ENCODE measurements around the gene ASCL4. TPM values are rescaled to one million over a fixed set of nuclear protein-coding genes. Genes with fewer than 3 reads are reported as not detected.

ASCL4 gene
- total and polyA plus RNA-seq, 9 of the 15 experiments (the other 6 are each of a cell fraction or from before 2014, with no cell fraction given), result not detected

- ChIA-PET CTCF (ENCODE audit: low intra/inter-chr PET ratio) (no interaction called here), POLR2A (no interaction called here)
- no peak for FAIRE-seq
- H2AFZ ChIP-seq (ENCODE audit: low read depth, low read length), result no peak overlapping the region
- H3K4me3 ChIP-seq, result no peak overlapping the region
- DNase-seq (ENCODE audit: extremely low read depth in 1 of 4, low spot score in 3 of 4), result no peak
- intact Hi-C loops (cut with micrococcal nuclease), result no loop called here
- H3K79me2 ChIP-seq (ENCODE audit: control insufficient read depth, insufficient read depth, low read length), result no peaks in the 10 kb centered on the region
- no peaks in the 10 kb centered on the region; the same call in 1 of the 2 replicates for H4K20me1 ChIP-seq (replicated peaks; ENCODE audit: control insufficient read depth, insufficient read depth, low read length)
- TF ChIP-seq MTA1 (IDR thresholded peaks at IDR 0.05; ENCODE audit: borderline replicate concordance) (no peak), U2AF2 (optimal IDR thresholded peaks at IDR 0.05; ENCODE audit: low read depth, low read length) (no peak), ZNF77 (CRISPR knock-in tag; IDR thresholded peaks at IDR 0.05) (no peak), THRAP3 (IDR thresholded peaks at IDR 0.05; ENCODE audit: borderline replicate concordance) (no peak), CAMTA2 (CRISPR knock-in tag; conservative IDR thresholded peaks at IDR 0.05) (no peak)
- no TSS peak for BruUV-seq (replicated peaks)
- H3K9me1 ChIP-seq (ENCODE audit: control insufficient read depth, insufficient read depth, low read length), result peaks cover 3% of the 10 kb centered on the region
- H3K27me3 ChIP-seq (ENCODE audit: control insufficient read depth in 2 of 2, insufficient read depth in 2 of 2, low read length in 2 of 2), result no peaks in the 10 kb centered on the region
- H3K4me1 ChIP-seq (replicated peaks in 1 of 2; ENCODE audit: control insufficient read depth in 2 of 2, insufficient read depth in 2 of 2, low read length in 2 of 2), result no peaks in the 10 kb centered on the region
- 91% methylated on average over 2 of the region's 2 CpGs for WGBS (ENCODE audit: insufficient coverage, low coverage, missing lambda C conversion rate)
- no peak overlapping the region for H3K27ac ChIP-seq (ENCODE audit: extremely low read depth, low read depth, low read length)
- H3K9me3 ChIP-seq (replicated peaks; ENCODE audit: control insufficient read depth, insufficient read depth, low read depth, low read length), result no peaks in the 10 kb centered on the region
- no peak for ATAC-seq
- H3K4me2 ChIP-seq (ENCODE audit: insufficient read depth, low read length), result no peak overlapping the region
- in situ Hi-C loops (cut with MboI), result no loop called here
- peaks cover 76% of the 10 kb centered on the region for H3K36me3 ChIP-seq (ENCODE audit: control insufficient read depth, insufficient read depth, low read length)
- H3K9ac ChIP-seq (ENCODE audit: insufficient read depth in 1 of 2, low read depth in 2 of 2, low read length in 2 of 2), result no peak overlapping the region
These were observed 38.7 kb upstream of the ASCL4 start for GRCh38 chr12:107735763-107736162.

GRCh38 chr12:107736914-107737313 lies 37.6 kb upstream of the ASCL4 start:
- CTCF ChIA-PET (ENCODE audit: low intra/inter-chr PET ratio), result no interaction called here
- FAIRE-seq, result no peak
- TF ChIP-seq CTBP1 (IDR thresholded peaks at IDR 0.05; ENCODE audit: borderline replicate concordance), result peak; percentile 84
- TF ChIP-seq SPI1 (IDR thresholded peaks at IDR 0.05; ENCODE audit: borderline replicate concordance, low read depth, low read length), result peak; percentile 98
- no peak for TF ChIP-seq ZNF12 (CRISPR knock-in tag; IDR thresholded peaks at IDR 0.05)
- peak in 1 of 2 experiments; percentile 15; a peak in 1 of 4 replicates for TF ChIP-seq FOXA3 (CRISPR knock-in tag; conservative IDR thresholded peaks at IDR 0.05 in 1 of 2, IDR thresholded peaks at IDR 0.05 in 1 of 2)
- TF ChIP-seq JUND (IDR thresholded peaks at IDR 0.05; ENCODE audit: borderline replicate concordance, low read depth, low read length), result no peak
- peak; percentile 47; the same call in 1 of the 3 replicates for TF ChIP-seq JUND (tag; IDR thresholded peaks at IDR 0.05; ENCODE audit: borderline replicate concordance, low read depth, low read length)
- TF ChIP-seq PKNOX1 (IDR thresholded peaks at IDR 0.05), result peak; percentile 85
- TF ChIP-seq ZNF253 (CRISPR knock-in tag; conservative IDR thresholded peaks at IDR 0.05), result no peak
- no peak for TF ChIP-seq GABPB2 (CRISPR knock-in tag; conservative IDR thresholded peaks at IDR 0.05)
- TF ChIP-seq SMAD4 (CRISPR knock-in tag; conservative IDR thresholded peaks at IDR 0.05), result no peak
- peak in 1 of 2 experiments; percentile 35; a peak in 1 of 4 replicates for TF ChIP-seq RCOR1 (IDR thresholded peaks at IDR 0.05; ENCODE audit: borderline replicate concordance in 1 of 2, low read depth in 2 of 2, low read length in 2 of 2)

More at GRCh38 chr12:107736914-107737313, 37.6 kb upstream of the ASCL4 start:
- Histone ChIP-seq H3K9ac (ENCODE audit: insufficient read depth in 1 of 2, low read depth in 2 of 2, low read length in 2 of 2) (no peak overlapping the region), H3K27me3 (ENCODE audit: control insufficient read depth in 2 of 2, insufficient read depth in 2 of 2, low read length in 2 of 2) (no peaks in the 10 kb centered on the region), H3K36me3 (ENCODE audit: control insufficient read depth, insufficient read depth, low read length) (peaks cover 87% of the 10 kb centered on the region), H3K4me3 (no peak overlapping the region), H3K4me2 (ENCODE audit: insufficient read depth, low read length) (no peak overlapping the region), H2AFZ (ENCODE audit: low read depth, low read length) (no peak overlapping the region), H3K9me1 (ENCODE audit: control insufficient read depth, insufficient read depth, low read length) (peaks cover 3% of the 10 kb centered on the region), H3K27ac (ENCODE audit: extremely low read depth, low read depth, low read length) (no peak overlapping the region), H3K4me1 (replicated peaks in 1 of 2; ENCODE audit: control insufficient read depth in 2 of 2, insufficient read depth in 2 of 2, low read length in 2 of 2) (no peaks in the 10 kb centered on the region), H3K9me3 (replicated peaks; ENCODE audit: control insufficient read depth, insufficient read depth, low read depth, low read length) (no peaks in the 10 kb centered on the region), H3K79me2 (ENCODE audit: control insufficient read depth, insufficient read depth, low read length) (no peaks in the 10 kb centered on the region), H4K20me1 (replicated peaks; ENCODE audit: control insufficient read depth, insufficient read depth, low read length) (no peaks in the 10 kb centered on the region; the same call in 1 of the 2 replicates)
- BruUV-seq (replicated peaks), result no TSS peak
- in situ Hi-C loops (cut with MboI), result no loop called here
- intact Hi-C loops (cut with micrococcal nuclease), result no loop called here
- POLR2A ChIA-PET, result interaction anchor here (0.6 to 1.5 kb wide), 3 partner anchors 12 to 39 kb away, joined by 3 to 6 read pairs (median 4); no protein-coding TSS in a partner anchor
- DNase-seq (ENCODE audit: extremely low read depth in 1 of 4, low spot score in 3 of 4) (peak in 2 of 4 experiments; percentile 19 to 26), ATAC-seq (peak; percentile 51; the same call in 2 of the 3 replicates)
- 60% methylated on average over 4 of the region's 4 CpGs for WGBS (ENCODE audit: insufficient coverage, low coverage, missing lambda C conversion rate)

Measured in K562 (cell line).